AG09319 (cell line): ENCODE data around the gene EPHB1.
"Not testable (repeated sequence)": the region's sequence is repeated elsewhere in the genome, so short reads cannot be mapped to it uniquely, and the experiment has no call there.

Experiments used
- DNase-seq: peaks from one replicate; pipeline ENCODE4 v3.0.0-alpha.2; 2010; ENCODE audit warnings: low read depth; ENCODE audit errors: extremely low read depth
- CTCF ChIP-seq: IDR thresholded peaks from 2 replicates; pipeline ENCODE4 v1.5.1; 2011; ENCODE audit warnings: low read depth, mild to moderate bottlenecking, inconsistent platforms, low read length, moderate library complexity

EPHB1 gene

GRCh38 chr3:134998855-134999254 is 203.8 kb downstream of the EPHB1 start:
- no peak for DNase-seq
- no peak for TF ChIP-seq CTCF

- no peak for DNase-seq
- TF ChIP-seq CTCF: no peak
Observed at GRCh38 chr3:135000465-135000864, 205.4 kb downstream of the EPHB1 start.

GRCh38 chr3:135005616-135006015 is 210.6 kb downstream of the EPHB1 start:
- not testable (repeated sequence) for DNase-seq

- DNase-seq: no peak
- no peak for TF ChIP-seq CTCF
Observed at GRCh38 chr3:135007607-135008006, 212.5 kb downstream of the EPHB1 start.

GRCh38 chr3:135008326-135008725 is 213.3 kb downstream of the EPHB1 start:
- DNase-seq: no peak
- no peak for TF ChIP-seq CTCF

GRCh38 chr3:135009014-135009413 is 214.0 kb downstream of the EPHB1 start:
- no peak for TF ChIP-seq CTCF
- no peak for DNase-seq

GRCh38 chr3:135012101-135012500 is 217.0 kb downstream of the EPHB1 start:
- TF ChIP-seq CTCF: no peak
- DNase-seq: no peak

- DNase-seq: no peak
- TF ChIP-seq CTCF: no peak
Observed at GRCh38 chr3:135013206-135013605, 218.1 kb downstream of the EPHB1 start.
